Fibroblast of skin of left quadriceps (primary cell): ENCODE results near the gene PHKA2.

Experiments used
- DNase-seq, 2 experiments: peaks; one replicate each; pipeline ENCODE4 v3.0.0-alpha.2; 2013; ENCODE audit warnings: low read depth in 2 of 2

PHKA2 gene

DNA sequence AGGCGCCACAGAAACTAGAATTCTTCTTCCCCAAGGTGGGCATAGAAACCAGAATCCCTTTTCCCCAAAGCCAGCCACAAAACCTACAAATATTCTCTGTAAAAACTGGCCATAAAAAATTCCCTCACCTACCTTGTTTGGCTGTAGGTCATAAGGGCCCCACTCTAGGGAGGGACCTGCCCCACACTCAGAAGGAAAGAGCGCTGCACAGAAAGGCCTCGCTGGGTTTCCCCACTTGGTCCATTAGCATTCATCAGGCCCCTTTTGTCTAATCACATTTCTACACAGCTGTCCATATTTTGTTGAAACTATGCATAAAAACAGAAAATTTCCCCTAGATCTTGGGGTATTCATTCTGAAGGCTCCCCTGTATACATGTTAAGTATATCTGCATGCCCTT, 54.1 kb downstream of the PHKA2 start:
- no peak for DNase-seq

- no peak for DNase-seq
Measured at GRCh38 chrX:18927558-18927957, 56.4 kb downstream of the PHKA2 start.

GRCh38 chrX:18924507-18925088, 59.3 kb downstream of the PHKA2 start:
- DNase-seq, result no peak

GRCh38 chrX:18920566-18920965, 63.3 kb downstream of the PHKA2 start:
- DNase-seq, result no peak

- DNase-seq, result no peak
Measured at GRCh38 chrX:18920079-18920478, 63.8 kb downstream of the PHKA2 start.

- DNase-seq, result no peak
Measured at GRCh38 chrX:18917831-18918230, 66.1 kb downstream of the PHKA2 start.

GRCh38 chrX:18906286-18906685, 77.6 kb downstream of the PHKA2 start:
- no peak for DNase-seq

DNA sequence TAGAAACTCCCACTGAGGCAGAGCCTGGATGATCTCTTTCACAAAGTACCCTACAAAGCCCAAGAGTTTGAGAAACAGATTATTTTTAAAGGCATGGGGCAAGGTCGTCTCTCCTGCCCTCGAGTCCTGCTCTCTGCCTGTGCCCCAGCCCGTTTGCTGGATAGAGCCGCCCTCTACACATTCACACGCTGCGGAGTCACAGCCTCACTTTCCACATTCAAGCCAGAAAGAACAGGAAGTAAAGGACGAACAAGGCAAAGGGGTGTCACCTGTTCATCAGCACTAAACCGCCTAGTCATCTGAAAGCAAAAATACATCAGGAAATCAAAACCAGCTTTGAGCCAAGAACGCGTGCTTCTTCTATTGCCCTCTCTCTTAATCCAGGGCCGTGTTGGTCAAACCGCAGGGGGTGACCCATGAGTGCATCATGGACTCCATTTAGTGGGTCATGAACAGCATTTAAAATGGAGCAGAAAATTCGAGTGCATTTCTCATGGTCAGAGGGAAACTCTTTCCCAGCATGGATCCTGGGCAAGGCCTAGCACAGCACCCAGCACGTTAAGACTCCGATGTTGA, 83.4 kb downstream of the PHKA2 start:
- no peak for DNase-seq

- no peak for DNase-seq
Measured at GRCh38 chrX:18899796-18900380, 84.0 kb downstream of the PHKA2 start.

DNA sequence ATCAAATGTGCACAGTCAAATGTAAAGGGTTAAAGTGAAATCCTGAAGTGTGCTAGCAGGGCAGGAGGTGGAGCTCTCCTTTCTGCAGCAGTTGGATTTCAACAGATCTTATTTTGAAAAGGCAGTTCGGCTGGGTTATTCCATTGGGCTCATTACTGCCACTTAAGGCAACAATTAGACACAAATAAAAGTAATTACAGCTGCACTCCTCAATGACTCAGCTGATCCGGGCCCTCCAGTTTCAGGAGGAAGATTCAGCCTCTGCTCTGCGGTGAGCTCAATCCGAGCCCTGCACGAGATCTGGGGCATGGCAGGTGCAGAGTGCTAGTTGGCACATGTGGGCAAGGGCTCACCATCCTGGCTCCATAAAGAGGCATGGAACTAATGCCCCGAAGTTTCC, 85.4 kb downstream of the PHKA2 start:
- no peak for DNase-seq

GRCh38 chrX:18898091-18898490, 85.8 kb downstream of the PHKA2 start:
- no peak for DNase-seq

- no peak for DNase-seq
Measured at GRCh38 chrX:18897611-18898010, 86.3 kb downstream of the PHKA2 start.

DNA sequence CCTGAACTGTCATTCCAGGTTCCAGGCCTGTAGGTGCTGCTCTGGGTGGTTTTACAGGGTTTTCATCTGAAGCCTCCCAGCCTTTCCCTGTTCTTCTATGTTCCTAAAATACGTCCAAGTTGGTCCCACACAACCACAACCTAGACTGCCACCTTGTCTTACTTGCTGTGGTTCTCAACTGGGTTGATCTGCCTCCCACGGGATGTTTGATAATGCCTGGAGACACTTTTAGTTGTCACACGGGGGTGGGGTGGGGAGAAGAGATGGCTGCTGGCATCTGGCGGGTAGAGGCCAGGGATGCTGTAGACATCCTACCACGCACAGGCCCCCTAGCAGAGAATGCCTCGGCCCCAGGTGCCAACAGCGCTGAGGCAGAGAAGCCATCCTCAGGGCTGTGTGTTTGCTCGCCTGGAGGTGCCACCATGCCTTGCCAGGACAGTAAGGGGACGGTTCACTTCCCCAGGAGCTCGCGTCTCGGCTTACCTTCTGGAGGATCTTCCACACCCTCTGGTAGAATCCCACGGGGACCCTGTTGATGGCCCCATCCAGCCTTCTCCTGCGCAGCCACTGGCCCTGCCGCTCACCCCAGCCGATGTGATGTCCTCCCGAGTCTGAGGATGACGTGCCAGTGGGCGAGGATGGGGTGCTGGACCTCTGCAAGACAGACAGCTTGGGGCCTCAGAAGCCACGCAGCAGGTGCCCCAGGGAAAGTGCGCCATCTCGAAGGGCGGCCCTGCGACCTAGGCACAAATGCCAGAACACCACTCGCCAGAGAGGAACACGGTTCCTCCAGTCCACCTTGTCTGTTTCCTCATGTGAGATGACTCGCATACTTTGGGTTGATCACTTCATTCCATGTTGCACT, 87.0 kb downstream of the PHKA2 start:
- no peak for DNase-seq

DNA sequence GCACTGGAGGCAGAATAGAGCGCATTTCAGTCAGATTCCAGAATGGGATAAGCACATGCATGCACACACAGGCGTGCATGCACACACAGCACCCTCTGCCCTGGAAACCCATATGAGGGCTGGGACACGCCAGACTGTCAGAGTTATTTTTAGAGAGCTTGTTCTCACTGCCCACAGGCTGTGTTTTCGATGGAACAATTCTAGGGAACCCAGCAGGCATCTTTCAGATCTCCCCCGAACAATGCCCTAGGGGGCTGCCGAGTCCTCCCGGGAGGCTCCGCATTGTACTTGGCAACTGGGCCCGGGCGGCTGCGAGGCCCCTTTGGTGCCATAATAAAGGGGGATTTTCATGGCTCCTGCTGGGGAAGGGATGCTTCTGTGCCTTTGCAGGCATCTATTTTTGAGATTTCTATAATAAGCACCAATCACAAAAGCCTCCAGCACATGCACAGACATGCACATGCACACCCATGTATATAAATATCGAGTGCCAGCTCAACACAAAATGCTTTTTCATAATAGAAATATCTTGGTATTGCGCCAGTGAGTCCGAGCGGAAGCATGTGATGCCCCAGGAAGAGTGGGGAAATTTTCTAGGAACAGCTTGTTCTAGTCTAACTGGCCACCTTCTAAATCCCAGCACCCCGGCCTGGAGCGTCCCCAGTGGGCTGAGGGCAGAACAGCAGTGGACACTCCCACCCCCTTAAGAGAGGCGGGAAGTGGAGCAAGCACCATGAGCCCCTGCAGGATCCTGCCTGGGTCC, 88.5 kb downstream of the PHKA2 start:
- no peak for DNase-seq

DNA sequence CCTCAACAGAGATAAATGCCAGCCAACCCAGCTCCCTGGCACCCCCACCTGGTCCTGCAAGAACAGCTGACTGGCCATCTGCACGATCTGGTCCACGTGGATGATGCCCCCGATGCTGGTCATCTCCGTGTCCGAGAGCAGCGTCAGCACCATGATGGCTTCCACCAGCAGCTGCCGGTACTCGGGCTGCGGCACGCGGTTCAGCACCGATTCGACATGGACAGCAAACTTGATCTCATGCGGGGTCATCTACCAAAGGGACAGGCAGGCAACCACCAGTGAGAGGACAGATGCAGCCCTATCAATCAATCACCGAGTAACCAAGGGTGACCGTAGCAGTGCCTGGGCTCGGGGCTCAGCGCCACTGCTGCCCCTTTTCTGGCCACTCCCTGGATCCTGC, 89.8 kb downstream of the PHKA2 start:
- DNase-seq, result no peak

DNA sequence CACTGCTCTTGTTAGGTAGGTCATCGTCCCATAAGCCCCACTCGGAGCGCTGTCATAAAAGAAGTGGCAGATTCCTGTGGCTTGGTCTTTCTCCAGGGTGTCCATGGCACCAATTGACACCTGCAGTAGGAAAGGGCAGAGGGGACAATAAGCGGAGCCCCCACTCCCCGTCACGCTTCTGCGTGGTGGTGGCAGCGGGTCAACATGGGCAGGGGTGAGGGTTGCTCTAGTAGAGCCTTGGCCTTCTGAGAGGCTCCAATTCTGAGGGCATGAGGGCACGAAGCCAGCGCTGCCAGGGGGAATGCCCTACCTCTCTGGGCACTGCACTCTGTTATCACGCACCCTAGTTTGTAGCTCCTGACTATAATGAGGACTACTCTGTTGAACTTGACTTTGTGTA, 90.4 kb downstream of the PHKA2 start:
- no peak for DNase-seq

DNA sequence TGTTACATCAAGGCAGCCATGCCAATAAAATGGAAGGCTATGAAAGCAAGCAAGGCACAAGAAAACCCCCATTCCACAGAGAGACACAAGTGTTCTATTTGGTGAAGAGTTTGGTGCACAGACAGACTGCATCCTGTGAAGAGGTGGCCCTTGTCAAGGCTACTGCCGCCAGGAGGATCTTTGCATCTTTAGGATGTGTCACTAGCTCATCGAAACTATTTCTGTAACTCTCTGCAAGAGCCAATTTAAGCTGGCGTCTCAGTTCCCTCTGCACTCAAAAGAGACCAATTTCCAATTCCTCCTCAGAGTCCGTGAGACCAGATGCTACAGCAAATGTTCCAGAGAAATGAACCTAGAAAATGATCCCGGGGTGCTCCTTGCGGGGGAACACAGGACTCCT, 91.0 kb downstream of the PHKA2 start:
- DNase-seq, result no peak

- DNase-seq, result no peak
Measured at GRCh38 chrX:18891548-18891945, 92.4 kb downstream of the PHKA2 start.

- no peak for DNase-seq
Measured at GRCh38 chrX:18890724-18891547, 93.0 kb downstream of the PHKA2 start.

- DNase-seq, result no peak
Measured at GRCh38 chrX:18890049-18890381, 93.9 kb downstream of the PHKA2 start.

DNA sequence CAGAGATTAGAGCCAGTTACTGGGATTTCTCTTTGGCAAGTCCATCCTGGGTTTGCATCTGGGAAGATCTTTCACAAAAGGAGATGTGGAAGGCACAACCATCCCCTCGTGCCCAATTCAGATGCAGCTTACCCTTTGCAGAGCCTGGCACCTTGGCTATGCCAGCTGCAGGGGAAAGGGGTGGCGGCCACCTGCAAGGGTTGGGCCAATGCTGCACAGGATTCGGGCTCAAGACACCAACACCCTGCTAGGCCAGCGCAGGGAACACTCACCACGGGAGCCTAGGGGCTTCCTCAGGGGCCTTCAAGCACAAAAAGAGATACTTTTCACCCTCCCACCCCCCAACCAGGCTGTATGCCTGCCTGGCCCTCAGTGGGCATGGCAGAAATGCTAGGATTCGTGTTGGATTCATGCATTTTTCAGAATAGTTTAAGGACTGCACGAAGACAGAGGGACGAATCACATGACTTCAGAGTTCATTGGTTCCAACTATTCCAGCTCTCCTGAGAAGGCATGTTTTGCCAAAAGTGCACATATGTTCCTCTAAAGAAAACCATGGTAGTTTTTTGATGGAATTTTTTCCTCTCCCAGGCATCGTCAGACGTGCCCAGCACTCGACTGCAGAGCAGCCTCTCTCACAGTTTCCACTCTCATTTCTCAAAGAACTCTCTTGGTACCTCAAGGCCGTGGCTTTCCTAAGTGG, 94.4 kb downstream of the PHKA2 start:
- no peak for DNase-seq
